Testis (tissue), 3 donors: ENCODE results near the gene DNM1L. TPM values are rescaled to one million over a fixed set of nuclear protein-coding genes. Genes with fewer than 3 reads are reported as not detected.

ENCODE experiments used
- DNase-seq: peaks from one replicate; pipeline ENCODE4 v3.0.0-alpha.2; 2019
- H3K27ac ChIP-seq, 2 donors: fragments of 200-600 bp; sonication (generic); one replicate each; pipeline ENCODE4 v1.5.1; 2019
- H3K27me3 ChIP-seq: fragments of 200-600 bp; sonication (generic); one replicate; pipeline ENCODE4 v1.5.1; 2019
- H3K36me3 ChIP-seq: fragments of 200-600 bp; sonication (generic); one replicate; pipeline ENCODE4 v1.5.1; 2017; ENCODE audit warnings: low read depth; ENCODE audit errors: missing control alignments
- H3K4me1 ChIP-seq: fragments of 200-600 bp; sonication (generic); one replicate; pipeline ENCODE4 v1.5.1; 2019
- H3K4me3 ChIP-seq, 2 donors: fragments of 200-600 bp; sonication (generic); one replicate each; pipeline ENCODE4 v1.5.1; 2017 to 2019
- H3K9me3 ChIP-seq: fragments of 200-600 bp; sonication (generic); one replicate; pipeline ENCODE4 v1.5.1; 2017
- POLR2A ChIP-seq: fragments of 450-650 bp; IDR thresholded peaks from one replicate; pipeline ENCODE4 v1.6.1; 2017; ENCODE audit warnings: antibody characterized with exemption, mild to moderate bottlenecking, moderate library complexity
- WGBS, 2 donors: methylation state at CpG; one replicate each; pipeline ENCODE4 v1.1.5; 2018; 5-methylcytosine and 5-hydroxymethylcytosine counted together
- intact Hi-C: fragments of 100-400 bp; cut with DNase I; formaldehyde crosslinking; loops from one replicate; pipeline ENCODE4 v1.15.1; 2023; ENCODE audit warnings: low total_unique reads
- polyA plus RNA-seq: library from polyadenylated mRNA; stranded (reverse); fragments of 350-450 nt; fragmentation: Illumina TruSeq; extraction: RNeasy Lipid Tissue Mini Kit (QIAGEN cat#74804); gene quantifications from one replicate; pipeline ENCODE4 v1.2.3, GENCODE V29; 2014; ENCODE audit warnings: low read depth, low replicate concordance; ENCODE audit not compliant: insufficient read depth
- small RNA-seq, 2 donors: library from RNA; depleted of rRNA; stranded (forward); fragments of <200 nt; gene quantifications; one replicate each; pipeline ENCODE3, GENCODE V24; 2016
- total RNA-seq, 2 donors: library from RNA; depleted of rRNA; stranded (reverse); fragments of >200 nt; gene quantifications; one replicate each; pipeline ENCODE4 v1.2.3, GENCODE V29; 2016
- TF ChIP-seq, protein P1 (sequence below), 3 experiments: fragments of 450-650 bp in 2 of 3; fragments of 200-600 bp in 1 of 3; sonication (generic) in 1 of 3; IDR thresholded peaks; one replicate each; pipeline ENCODE4 v1.5.1; 2016 to 2019; ENCODE audit warnings: antibody characterized with exemption in 3 of 3, mild to moderate bottlenecking in 2 of 3, moderate library complexity in 1 of 3

DNM1L gene
- total and polyA plus RNA-seq, 3 donors from 2014 or later: 64.9 to 92.4 (median 75.5) TPM

DNA sequence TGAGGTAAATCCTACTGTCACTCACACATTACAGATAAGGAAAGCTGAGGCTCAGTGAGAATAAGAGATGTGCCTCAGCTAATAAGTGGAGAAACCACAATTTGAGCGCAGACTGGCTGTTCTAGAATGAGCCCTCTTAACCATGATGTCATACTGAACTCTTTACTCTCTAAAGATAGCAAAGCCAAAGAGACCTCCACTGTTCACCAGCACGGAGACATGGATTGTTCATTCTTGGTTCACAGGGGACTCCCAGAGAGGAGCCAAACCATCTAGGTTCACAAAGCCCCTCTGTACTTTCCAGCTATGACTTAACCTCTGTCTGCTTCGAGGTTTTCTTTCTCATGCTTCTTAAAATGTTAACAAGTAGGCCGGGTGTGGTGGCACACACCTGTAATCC, 109.3 kb downstream of the DNM1L start:
- no peak for DNase-seq
- intact Hi-C loops: no loop called here
- H3K4me3 ChIP-seq: no peak overlapping the region
- TF ChIP-seq, protein P1, sequence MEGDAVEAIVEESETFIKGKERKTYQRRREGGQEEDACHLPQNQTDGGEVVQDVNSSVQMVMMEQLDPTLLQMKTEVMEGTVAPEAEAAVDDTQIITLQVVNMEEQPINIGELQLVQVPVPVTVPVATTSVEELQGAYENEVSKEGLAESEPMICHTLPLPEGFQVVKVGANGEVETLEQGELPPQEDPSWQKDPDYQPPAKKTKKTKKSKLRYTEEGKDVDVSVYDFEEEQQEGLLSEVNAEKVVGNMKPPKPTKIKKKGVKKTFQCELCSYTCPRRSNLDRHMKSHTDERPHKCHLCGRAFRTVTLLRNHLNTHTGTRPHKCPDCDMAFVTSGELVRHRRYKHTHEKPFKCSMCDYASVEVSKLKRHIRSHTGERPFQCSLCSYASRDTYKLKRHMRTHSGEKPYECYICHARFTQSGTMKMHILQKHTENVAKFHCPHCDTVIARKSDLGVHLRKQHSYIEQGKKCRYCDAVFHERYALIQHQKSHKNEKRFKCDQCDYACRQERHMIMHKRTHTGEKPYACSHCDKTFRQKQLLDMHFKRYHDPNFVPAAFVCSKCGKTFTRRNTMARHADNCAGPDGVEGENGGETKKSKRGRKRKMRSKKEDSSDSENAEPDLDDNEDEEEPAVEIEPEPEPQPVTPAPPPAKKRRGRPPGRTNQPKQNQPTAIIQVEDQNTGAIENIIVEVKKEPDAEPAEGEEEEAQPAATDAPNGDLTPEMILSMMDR (IDR thresholded peaks at IDR 0.05): no peak
- TF ChIP-seq POLR2A: no peak
- no peaks in the 10 kb centered on the region for H3K9me3 ChIP-seq
- 68 to 77% methylated on average over 4 of the region's 4 CpGs for WGBS, 2 donors
- no peaks in the 10 kb centered on the region for H3K36me3 ChIP-seq
- H3K27me3 ChIP-seq: no peaks in the 10 kb centered on the region
- H3K4me1 ChIP-seq: no peaks in the 10 kb centered on the region
- no peak overlapping the region for H3K27ac ChIP-seq

- no peak overlapping the region for H3K27ac ChIP-seq
- TF ChIP-seq, protein P1 (IDR thresholded peaks at IDR 0.05): no peak
- no peak for TF ChIP-seq POLR2A
- intact Hi-C loops: no loop called here
- no peaks in the 10 kb centered on the region for H3K9me3 ChIP-seq
- no peak overlapping the region for H3K4me3 ChIP-seq
- H3K4me1 ChIP-seq: no peaks in the 10 kb centered on the region
- H3K36me3 ChIP-seq: no peaks in the 10 kb centered on the region
- H3K27me3 ChIP-seq: no peaks in the 10 kb centered on the region
- no peak for DNase-seq
Observed at GRCh38 chr12:32789446-32789845, 110.3 kb downstream of the DNM1L start.

DNA sequence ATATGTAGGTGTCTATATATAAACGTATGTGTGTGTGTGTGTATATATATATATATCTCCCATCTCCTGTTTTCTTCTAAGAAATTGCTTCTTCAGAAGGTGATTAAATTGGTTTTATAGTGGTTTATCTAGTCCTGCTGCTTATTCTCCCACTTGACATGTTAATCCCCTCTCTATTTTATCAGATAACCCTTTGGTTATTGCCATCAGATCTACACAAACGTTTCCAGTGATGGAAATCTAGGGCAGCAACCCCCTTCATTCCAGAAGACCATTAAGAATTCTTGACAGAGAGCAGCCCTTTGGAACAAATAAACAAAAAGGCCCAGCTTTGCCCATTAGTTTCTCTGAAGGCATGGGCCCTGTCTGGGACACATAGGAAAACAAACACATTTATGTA, 110.8 kb downstream of the DNM1L start:
- H3K4me3 ChIP-seq: no peak overlapping the region
- intact Hi-C loops: no loop called here
- TF ChIP-seq, protein P1 (IDR thresholded peaks at IDR 0.05): no peak
- TF ChIP-seq POLR2A: no peak
- no peaks in the 10 kb centered on the region for H3K36me3 ChIP-seq
- no peaks in the 10 kb centered on the region for H3K9me3 ChIP-seq
- H3K4me1 ChIP-seq: no peaks in the 10 kb centered on the region
- no peak overlapping the region for H3K27ac ChIP-seq
- no peak for DNase-seq
- no peaks in the 10 kb centered on the region for H3K27me3 ChIP-seq
- WGBS, 2 donors: 49 to 58% methylated on average over 2 of the region's 2 CpGs

- H3K27ac ChIP-seq: no peak overlapping the region
- intact Hi-C loops: no loop called here
- no peak overlapping the region for H3K4me3 ChIP-seq
- DNase-seq: no peak
- no peaks in the 10 kb centered on the region for H3K4me1 ChIP-seq
- H3K27me3 ChIP-seq: no peaks in the 10 kb centered on the region
- WGBS, 2 donors: 38 to 39% methylated on average over 4 of the region's 4 CpGs
- no peaks in the 10 kb centered on the region for H3K36me3 ChIP-seq
- TF ChIP-seq, protein P1 (IDR thresholded peaks at IDR 0.05): no peak
- no peak for TF ChIP-seq POLR2A
- no peaks in the 10 kb centered on the region for H3K9me3 ChIP-seq
Observed at GRCh38 chr12:32794281-32794680, 115.2 kb downstream of the DNM1L start.

Small RNA genes within 50 kb of the gene (small RNA-seq; reads per million reads assigned to genes)
- 0 reads per million in 2 donors for gene RF00019

Other genes starting within 250 kb of the DNM1L start
- 10 to 100 TPM; 19.5 to 29.8 TPM for gene YARS2, start 76.6 kb downstream of the DNM1L start, total RNA-seq
- gene YARS2, start 76.6 kb downstream of the DNM1L start, polyA plus RNA-seq: 13.9 TPM
- gene PKP2, start 217.5 kb downstream of the DNM1L start, total RNA-seq: 10 to 100 TPM; 18.9 to 22.3 TPM
- 14.8 TPM for gene PKP2, start 217.5 kb downstream of the DNM1L start, polyA plus RNA-seq